PC-3 (cell line): ENCODE measurements around the gene SST. TPM values are rescaled to one million over a fixed set of nuclear protein-coding genes. Genes with fewer than 3 reads are reported as not detected.
A peak's percentile ranks its signal among the peaks of the same experiment; 100 is the strongest.

Source experiments
- ATAC-seq: fragments of 200-7000 bp; cut with Tn5 transposase; 2 replicates; pipeline ENCODE4 v1.9.1; 2020; ENCODE audit warnings: mild to moderate bottlenecking, moderate library complexity
- BruUV-seq: library from RNA; stranded (reverse); fragments of 400-500 nt; replicated peaks from 2 replicates; lab custom pipeline; 2021; lab: Mats Ljungman, UMichigan
- CTCF ChIA-PET: fragments of 300-600 bp; sonication (Branson Sonifier 250); formaldehyde crosslinking; loops from one replicate; lab custom pipeline; 2022; ENCODE audit warnings: antibody characterized with exemption; lab: Charles Lee
- POLR2A ChIA-PET: fragments of 300-600 bp; sonication (Branson Sonifier 250); formaldehyde crosslinking; loops from one replicate; lab custom pipeline; 2022; ENCODE audit warnings: antibody characterized with exemption; ENCODE audit not compliant: unreplicated experiment; lab: Charles Lee
- DNase-seq: peaks from one replicate; pipeline ENCODE4 v3.0.0-alpha.2; 2015
- H2AFZ ChIP-seq: fragments of 300-600 bp; sonication (generic); 2 replicates; pipeline ENCODE4 v1.6.0; 2016; ENCODE audit warnings: antibody characterized with exemption, low read length
- H3F3A ChIP-seq: fragments of 300-600 bp; sonication (generic); one replicate; pipeline ENCODE4 v1.6.0; 2017; ENCODE audit warnings: antibody characterized with exemption, low read length, control low read depth, mild to moderate bottlenecking; ENCODE audit not compliant: unreplicated experiment
- H3K27ac ChIP-seq: fragments of 300-600 bp; sonication (generic); 2 replicates; pipeline ENCODE4 v1.5.1; 2016; ENCODE audit warnings: mild to moderate bottlenecking, low read length
- H3K27me3 ChIP-seq: fragments of 300-600 bp; sonication (generic); 2 replicates; pipeline ENCODE4 v1.6.1; 2016; ENCODE audit warnings: low read length, mixed read lengths
- H3K36me3 ChIP-seq: fragments of 300-600 bp; sonication (generic); 2 replicates; pipeline ENCODE4 v1.6.1; 2016; ENCODE audit warnings: low read depth, mixed run types, low read length, mixed read lengths
- H3K4me1 ChIP-seq: fragments of 300-600 bp; sonication (generic); 2 replicates; pipeline ENCODE4 v1.5.1; 2016; ENCODE audit warnings: low read length; ENCODE audit not compliant: insufficient read depth
- H3K4me2 ChIP-seq: fragments of 300-600 bp; sonication (generic); 2 replicates; pipeline ENCODE4 v1.6.0; 2016; ENCODE audit warnings: low read length
- H3K4me3 ChIP-seq: fragments of 300-600 bp; sonication (generic); 2 replicates; pipeline ENCODE4 v1.5.1; 2016; ENCODE audit warnings: mild to moderate bottlenecking, low read length, mixed read lengths
- H3K79me2 ChIP-seq: fragments of 300-600 bp; sonication (generic); 2 replicates; pipeline ENCODE4 v1.6.1; 2017; ENCODE audit warnings: low read length, mixed read lengths
- H3K9ac ChIP-seq: fragments of 300-600 bp; sonication (generic); 2 replicates; pipeline ENCODE4 v1.6.0; 2016; ENCODE audit warnings: mild to moderate bottlenecking, low read length
- H3K9me2 ChIP-seq: fragments of 300-600 bp; sonication (generic); replicated peaks from 2 replicates; pipeline ENCODE4 v1.6.1; 2016; ENCODE audit warnings: mixed run types, low read length, mixed read lengths
- H3K9me3 ChIP-seq: fragments of 300-600 bp; sonication (generic); 2 replicates; pipeline ENCODE4 v1.6.1; 2016; ENCODE audit warnings: low read length, mixed read lengths
- H4K20me1 ChIP-seq: fragments of 300-600 bp; sonication (generic); 2 replicates; pipeline ENCODE4 v1.6.1; 2016; ENCODE audit warnings: low read length, mixed read lengths
- EZH2 ChIP-seq: fragments of 300-600 bp; sonication (generic); IDR thresholded peaks from one replicate; pipeline ENCODE4 v1.6.1; 2017; ENCODE audit warnings: antibody characterized with exemption, mild to moderate bottlenecking, low read length; ENCODE audit not compliant: unreplicated experiment
- EZH2phosphoT487 ChIP-seq: fragments of 300-600 bp; sonication (generic); IDR thresholded peaks from 2 replicates; pipeline ENCODE4 v1.6.1; 2018; ENCODE audit warnings: mild to moderate bottlenecking, antibody characterized with exemption, low read length, borderline replicate concordance
- intact Hi-C: fragments of 100-400 bp; cut with micrococcal nuclease; formaldehyde crosslinking; loops from 2 replicates; pipeline ENCODE4 v1.9.0; 2023
- total RNA-seq: library from RNA; depleted of rRNA; stranded (reverse); fragments of >200 nt; gene quantifications from 2 replicates; pipeline ENCODE4 v1.2.3, GENCODE V29; 2014
- TF ChIP-seq, protein P1 (sequence below): fragments of 300-600 bp; sonication (generic); conservative IDR thresholded peaks from 2 replicates; pipeline ENCODE4 v1.5.1; 2017; ENCODE audit warnings: antibody characterized with exemption, low read depth, mild to moderate bottlenecking, low read length

The SST gene
- total RNA-seq, 1 experiment from 2014 or later, result not detected

DNA sequence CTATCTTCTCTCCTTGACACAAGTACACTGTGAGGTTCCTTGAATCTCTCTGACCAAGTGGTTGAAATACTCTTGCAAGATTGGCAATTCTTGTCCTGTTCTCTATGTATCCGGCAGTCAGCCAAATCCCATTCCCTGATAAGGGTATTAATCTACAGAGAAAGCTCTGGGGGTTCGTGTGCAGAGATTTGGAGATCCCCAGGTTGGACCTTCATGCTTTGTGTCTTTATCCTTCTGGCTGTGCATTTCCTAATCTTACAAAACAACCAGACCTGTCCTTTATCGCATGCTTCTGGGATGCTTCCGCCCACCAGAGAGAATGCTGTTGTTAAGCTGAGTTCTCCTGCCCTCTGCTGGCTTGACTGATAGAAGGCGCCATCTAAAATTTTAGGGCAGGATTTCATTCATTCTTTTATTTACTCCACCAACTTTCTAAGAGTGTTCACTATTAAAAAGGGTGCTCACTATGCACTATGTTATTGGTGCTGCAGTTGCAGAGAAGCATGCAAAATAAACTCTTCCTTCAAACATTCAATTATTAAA lies 8.6 kb upstream of the SST start:
- intact Hi-C loops, result loop anchor here (1.0 kb wide), 4 partner anchors 36 to 458 kb away; no protein-coding TSS in a partner anchor
- Histone ChIP-seq H3K9ac (no peak overlapping the region), H2AFZ (no peak overlapping the region), H3K27ac (no peak overlapping the region), H3K4me1 (no peaks in the 10 kb centered on the region), H3K9me3 (no peaks in the 10 kb centered on the region), H3K79me2 (no peaks in the 10 kb centered on the region), H3K4me2 (no peak overlapping the region), H3K4me3 (no peak overlapping the region), H3K9me2 (no peaks in the 10 kb centered on the region), H4K20me1 (no peaks in the 10 kb centered on the region), H3K36me3 (no peaks in the 10 kb centered on the region), H3K27me3 (peaks cover 46% of the 10 kb centered on the region), H3F3A (no peaks in the 10 kb centered on the region)
- DNase-seq (peak; percentile 74), ATAC-seq (peak; percentile 56)
- POLR2A ChIA-PET, result no interaction called here
- no peak for TF ChIP-seq EZH2phosphoT487
- TF ChIP-seq, protein P1, sequence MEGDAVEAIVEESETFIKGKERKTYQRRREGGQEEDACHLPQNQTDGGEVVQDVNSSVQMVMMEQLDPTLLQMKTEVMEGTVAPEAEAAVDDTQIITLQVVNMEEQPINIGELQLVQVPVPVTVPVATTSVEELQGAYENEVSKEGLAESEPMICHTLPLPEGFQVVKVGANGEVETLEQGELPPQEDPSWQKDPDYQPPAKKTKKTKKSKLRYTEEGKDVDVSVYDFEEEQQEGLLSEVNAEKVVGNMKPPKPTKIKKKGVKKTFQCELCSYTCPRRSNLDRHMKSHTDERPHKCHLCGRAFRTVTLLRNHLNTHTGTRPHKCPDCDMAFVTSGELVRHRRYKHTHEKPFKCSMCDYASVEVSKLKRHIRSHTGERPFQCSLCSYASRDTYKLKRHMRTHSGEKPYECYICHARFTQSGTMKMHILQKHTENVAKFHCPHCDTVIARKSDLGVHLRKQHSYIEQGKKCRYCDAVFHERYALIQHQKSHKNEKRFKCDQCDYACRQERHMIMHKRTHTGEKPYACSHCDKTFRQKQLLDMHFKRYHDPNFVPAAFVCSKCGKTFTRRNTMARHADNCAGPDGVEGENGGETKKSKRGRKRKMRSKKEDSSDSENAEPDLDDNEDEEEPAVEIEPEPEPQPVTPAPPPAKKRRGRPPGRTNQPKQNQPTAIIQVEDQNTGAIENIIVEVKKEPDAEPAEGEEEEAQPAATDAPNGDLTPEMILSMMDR, result peak; percentile 86
- CTCF ChIA-PET, result interaction anchor here (1.2 to 1.8 kb wide), 6 partner anchors 22 to 459 kb away, joined by 5 to 54 read pairs (median 12); no protein-coding TSS in a partner anchor
- BruUV-seq, result no TSS peak

DNA sequence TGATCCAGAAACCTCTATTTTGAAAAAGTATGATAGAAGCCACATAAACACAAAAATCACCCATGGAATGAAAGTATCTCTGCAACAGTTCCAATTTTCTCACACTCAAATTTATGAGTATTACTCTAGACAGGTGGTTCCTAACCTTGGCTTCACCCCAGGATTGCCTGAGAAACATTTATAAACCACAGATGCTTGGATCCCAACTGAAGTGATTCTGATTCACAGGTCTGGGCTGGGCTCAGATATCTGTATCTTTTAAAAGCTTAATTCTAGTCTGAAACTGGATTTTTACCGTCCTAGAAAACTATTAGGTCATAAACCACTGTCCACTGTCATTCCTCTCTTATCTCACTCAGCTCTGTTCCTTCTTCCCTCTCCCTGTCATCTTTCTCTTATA lies 7.4 kb upstream of the SST start:
- ATAC-seq (no peak), DNase-seq (no peak)
- Histone ChIP-seq H3K4me1 (no peaks in the 10 kb centered on the region), H3K4me3 (no peak overlapping the region), H3K27me3 (peaks cover 50% of the 10 kb centered on the region), H3K79me2 (no peaks in the 10 kb centered on the region), H3K9ac (no peak overlapping the region), H3K36me3 (no peaks in the 10 kb centered on the region), H3K4me2 (no peak overlapping the region), H3K27ac (no peak overlapping the region), H3K9me3 (no peaks in the 10 kb centered on the region), H3F3A (no peaks in the 10 kb centered on the region), H2AFZ (no peak overlapping the region), H4K20me1 (no peaks in the 10 kb centered on the region), H3K9me2 (no peaks in the 10 kb centered on the region)
- ChIA-PET POLR2A (no interaction called here), CTCF (no interaction called here)
- TF ChIP-seq EZH2, result no peak
- TF ChIP-seq EZH2phosphoT487, result no peak
- TF ChIP-seq, protein P1, result no peak
- intact Hi-C loops, result no loop called here
- no TSS peak for BruUV-seq

DNA sequence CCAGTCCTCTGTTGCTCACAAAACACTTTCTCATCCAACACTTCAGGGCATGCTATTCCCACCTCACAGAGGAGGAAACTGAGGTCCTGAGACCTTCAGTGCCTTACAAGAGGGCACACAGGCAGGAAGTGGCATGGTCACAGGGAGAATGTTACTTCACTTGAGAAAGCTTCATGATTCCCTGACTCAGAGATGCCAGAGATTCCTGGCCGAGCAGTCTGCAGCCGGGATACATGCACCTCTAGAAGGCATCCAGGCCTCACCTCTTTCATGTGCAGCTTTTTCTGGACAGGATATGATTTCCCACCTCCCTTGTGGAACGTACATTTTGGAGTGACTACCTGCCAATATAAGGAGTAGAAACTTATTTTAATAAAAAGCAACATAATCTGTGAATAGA lies 2.8 kb upstream of the SST start:
- Histone ChIP-seq H3K4me1 (no peaks in the 10 kb centered on the region), H3K27ac (no peak overlapping the region), H3K79me2 (no peaks in the 10 kb centered on the region), H3K4me3 (no peak overlapping the region), H3K9ac (no peak overlapping the region), H4K20me1 (no peaks in the 10 kb centered on the region), H3K27me3 (peaks cover 74% of the 10 kb centered on the region), H3K9me3 (no peaks in the 10 kb centered on the region), H3K4me2 (no peak overlapping the region), H3K9me2 (no peaks in the 10 kb centered on the region), H3F3A (no peaks in the 10 kb centered on the region), H2AFZ (no peak overlapping the region), H3K36me3 (no peaks in the 10 kb centered on the region)
- CTCF ChIA-PET, result no interaction called here
- POLR2A ChIA-PET, result no interaction called here
- no peak for ATAC-seq
- intact Hi-C loops, result no loop called here
- TF ChIP-seq EZH2phosphoT487, result no peak
- DNase-seq, result no peak
- no TSS peak for BruUV-seq
